Measurements from ENCODE around the gene ITPRIP. TPM values are rescaled to one million over a fixed set of nuclear protein-coding genes. Genes with fewer than 3 reads are reported as not detected.

The ITPRIP gene
- total and polyA plus RNA-seq, 2 of the 8 experiments (the other 6 are each of a cell fraction or from before 2014, with no cell fraction given) = 15.3 to 16.9 TPM

GRCh38 chr10:104347295-104348045 is 9.2 kb upstream of the ITPRIP start:
- ChIA-PET POLR2A (ENCODE audit: partially characterized antibody) (interaction anchor here (1.0 to 1.7 kb wide), 4 partner anchors 9 to 58 kb away, joined by 3 to 4 read pairs (median 4); partner anchors contain the start of gene ITPRIP), CTCF (ENCODE audit: partially characterized antibody) (interaction anchor here (0.8 to 17.2 kb wide), 10 partner anchors 9 to 74 kb away, joined by 3 to 379 read pairs (median 4); partner anchors contain the start of gene ITPRIP)
- Histone ChIP-seq H2AK5ac (ENCODE audit: low read depth, low read length) (no peak overlapping the region), H3K56ac (replicated peaks; ENCODE audit: insufficient read length, low read depth, low read length) (no peak overlapping the region), H3K4me2 (ENCODE audit: insufficient read depth in 1 of 2, low read depth in 2 of 2, low read length in 2 of 2) (no peak overlapping the region), H3K4me3 (ENCODE audit: extremely low read depth in 1 of 4, insufficient read depth in 2 of 4, low read depth in 3 of 4, low read length in 4 of 4) (no peak overlapping the region), H3K23ac (ENCODE audit: insufficient read length) (no peak overlapping the region), H3K18ac (ENCODE audit: extremely low read depth, low read length) (no peak overlapping the region), H3K9me3 (ENCODE audit: insufficient read depth in 2 of 2, low read depth in 1 of 2, low read length in 1 of 2) (no peaks in the 10 kb centered on the region), H3K23me2 (ENCODE audit: low read depth, low read length) (no peaks in the 10 kb centered on the region), H2BK5ac (ENCODE audit: low read depth, low read length) (no peak overlapping the region), H4K20me1 (replicated peaks in 1 of 2; ENCODE audit: control insufficient read depth in 1 of 2, insufficient read depth in 2 of 2, low read length in 2 of 2) (no peaks in the 10 kb centered on the region), H3K14ac (ENCODE audit: insufficient read length) (no peak overlapping the region), H3K4ac (replicated peaks; ENCODE audit: insufficient read length, low read depth, low read length) (no peak overlapping the region), H3K27ac (ENCODE audit: low read depth, low read length) (no peak overlapping the region), H2BK20ac (ENCODE audit: low read length) (no peak overlapping the region), H4K5ac (ENCODE audit: insufficient read length, low read depth, low read length) (no peak overlapping the region), H2BK12ac (ENCODE audit: low read depth, low read length) (no peak overlapping the region), H2AFZ (ENCODE audit: low read length) (no peak overlapping the region), H2BK120ac (replicated peaks; ENCODE audit: low read depth, low read length) (no peak overlapping the region), H4K8ac (ENCODE audit: extremely low read depth, insufficient read depth, low read length) (no peak overlapping the region), H3K4me1 (replicated peaks in 1 of 4; ENCODE audit: control insufficient read depth in 3 of 4, insufficient read depth in 4 of 4, low read length in 3 of 4) (peaks cover 0 to 9% (median 3%) of the 10 kb centered on the region in 4 experiments; a peak in 2 of 7 replicates), H3K79me2 (ENCODE audit: control insufficient read depth in 1 of 2, insufficient read depth in 2 of 2, low read length in 2 of 2) (no peaks in the 10 kb centered on the region), H4K91ac (replicated peaks; ENCODE audit: insufficient read length, low read length) (no peak overlapping the region), H2BK15ac (ENCODE audit: low read length) (no peak overlapping the region), H3K79me1 (ENCODE audit: low read depth, low read length) (no peaks in the 10 kb centered on the region), H3K36me3 (ENCODE audit: control insufficient read depth in 2 of 4, insufficient read depth in 4 of 4, low read length in 3 of 4) (no peaks in the 10 kb centered on the region), H3K9ac (replicated peaks in 1 of 4; ENCODE audit: extremely low read depth in 1 of 4, low read depth in 3 of 4, low read length in 3 of 4) (no peak overlapping the region), H3K27me3 (replicated peaks in 1 of 4; ENCODE audit: control insufficient read depth in 3 of 4, extremely low read depth in 1 of 4, insufficient read depth in 3 of 4, low read length in 3 of 4) (no peaks in the 10 kb centered on the region; a peak in 1 of 7 replicates)
- WGBS, 2 experiments (ENCODE audit: extremely low coverage in 1 of 2, insufficient coverage in 1 of 2, insufficient read length in 1 of 2, insufficient replicate concordance in 2 of 2, low coverage in 1 of 2, low lambda C conversion rate in 2 of 2, missing lambda C conversion rate in 1 of 2) = 88% methylated on average over 4 of the region's 4 CpGs; no CpG with 5 or more reads in 1 of the 2 experiments
- no peak for DNase-seq (ENCODE audit: low read depth in 1 of 2, low spot score in 2 of 2)
- no peak for FAIRE-seq
- no peak for TF ChIP-seq BRCA1 (IDR thresholded peaks at IDR 0.05; ENCODE audit: low read depth, low read length)
- TF ChIP-seq, protein P1, sequence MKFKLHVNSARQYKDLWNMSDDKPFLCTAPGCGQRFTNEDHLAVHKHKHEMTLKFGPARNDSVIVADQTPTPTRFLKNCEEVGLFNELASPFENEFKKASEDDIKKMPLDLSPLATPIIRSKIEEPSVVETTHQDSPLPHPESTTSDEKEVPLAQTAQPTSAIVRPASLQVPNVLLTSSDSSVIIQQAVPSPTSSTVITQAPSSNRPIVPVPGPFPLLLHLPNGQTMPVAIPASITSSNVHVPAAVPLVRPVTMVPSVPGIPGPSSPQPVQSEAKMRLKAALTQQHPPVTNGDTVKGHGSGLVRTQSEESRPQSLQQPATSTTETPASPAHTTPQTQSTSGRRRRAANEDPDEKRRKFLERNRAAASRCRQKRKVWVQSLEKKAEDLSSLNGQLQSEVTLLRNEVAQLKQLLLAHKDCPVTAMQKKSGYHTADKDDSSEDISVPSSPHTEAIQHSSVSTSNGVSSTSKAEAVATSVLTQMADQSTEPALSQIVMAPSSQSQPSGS (IDR thresholded peaks at IDR 0.05; ENCODE audit: low read length) = no peak
- no peak for TF ChIP-seq SIN3A (conservative IDR thresholded peaks at IDR 0.05 in 1 of 2, IDR thresholded peaks at IDR 0.05 in 1 of 2; ENCODE audit: low read depth in 1 of 2, low read length in 2 of 2)

Data from H1 (cell line).